Measurements from ENCODE around the gene CXADR. TPM values are rescaled to one million over a fixed set of nuclear protein-coding genes. Genes with fewer than 3 reads are reported as not detected.
"Not testable (repeated sequence)": the region's sequence is repeated elsewhere in the genome, so short reads cannot be mapped to it uniquely, and the experiment has no call there.

CXADR gene
- total RNA-seq, 1 donor from 2014 or later: not detected

- Mint-ChIP-seq H3K4me1 (peaks cover 1% of the 10 kb centered on the region), H3K9me3 (peaks cover 2% of the 10 kb centered on the region), H3K36me3 (ENCODE audit: low read depth) (no peaks in the 10 kb centered on the region), H3K27ac (no peak overlapping the region), H3K4me3 (no peak overlapping the region), H3K27me3 (peaks cover 1% of the 10 kb centered on the region)
- intact Hi-C loops (cut with micrococcal nuclease): no loop called here
- ChIA-PET POLR2A (no interaction called here), CTCF (no interaction called here)
- DNase-seq (no peak), ATAC-seq (ENCODE audit: low read depth) (no peak)
- no peak for TF ChIP-seq CTCF (IDR thresholded peaks at IDR 0.05)
These were observed 5.9 kb upstream of the CXADR start for GRCh38 chr21:17506951-17507350.

- Mint-ChIP-seq H3K27ac (no peak overlapping the region), H3K4me1 (peaks cover 7% of the 10 kb centered on the region), H3K27me3 (peaks cover 6% of the 10 kb centered on the region), H3K9me3 (peaks cover 2% of the 10 kb centered on the region), H3K4me3 (no peak overlapping the region), H3K36me3 (ENCODE audit: low read depth) (no peaks in the 10 kb centered on the region)
- TF ChIP-seq CTCF (IDR thresholded peaks at IDR 0.05): no peak
- intact Hi-C loops (cut with micrococcal nuclease): no loop called here
- ATAC-seq (ENCODE audit: low read depth) (no peak), DNase-seq (no peak)
- ChIA-PET POLR2A (no interaction called here), CTCF (no interaction called here)
These were observed 5.3 kb upstream of the CXADR start for GRCh38 chr21:17507591-17507990.

GRCh38 chr21:17513214-17514123 lies 626 bp downstream of the CXADR start:
- Mint-ChIP-seq H3K4me1 (peaks cover 19% of the 10 kb centered on the region), H3K27me3 (peaks cover 41% of the 10 kb centered on the region), H3K27ac (no peak overlapping the region), H3K36me3 (ENCODE audit: low read depth) (no peaks in the 10 kb centered on the region), H3K9me3 (no peaks in the 10 kb centered on the region), H3K4me3 (peak overlapping the region; percentile 82)
- no peak for TF ChIP-seq CTCF (IDR thresholded peaks at IDR 0.05)
- intact Hi-C loops (cut with micrococcal nuclease): loop anchor here (5.0 kb wide), 1 partner anchor 99 kb away; the partner anchor contains the start of gene BTG3
- ChIA-PET CTCF (no interaction called here), POLR2A (no interaction called here)
- ATAC-seq (ENCODE audit: low read depth) (peak; percentile 35), DNase-seq (peak; percentile 19)

- no peak for TF ChIP-seq CTCF (IDR thresholded peaks at IDR 0.05)
- POLR2A ChIA-PET: no interaction called here
- CTCF ChIA-PET: no interaction called here
- Mint-ChIP-seq H3K9me3 (no peaks in the 10 kb centered on the region), H3K4me1 (peaks cover 19% of the 10 kb centered on the region), H3K4me3 (peak overlapping the region; percentile 82), H3K27ac (no peak overlapping the region), H3K36me3 (ENCODE audit: low read depth) (no peaks in the 10 kb centered on the region), H3K27me3 (peaks cover 41% of the 10 kb centered on the region)
- intact Hi-C loops (cut with micrococcal nuclease): loop anchor here (5.0 kb wide), 1 partner anchor 98 kb away; the partner anchor contains the start of gene BTG3
- DNase-seq (no peak), ATAC-seq (ENCODE audit: low read depth) (no peak)
These were observed 1.4 kb downstream of the CXADR start for GRCh38 chr21:17514124-17514845.

GRCh38 chr21:17517008-17517407 lies 4.2 kb downstream of the CXADR start:
- peaks cover 17% of the 10 kb centered on the region for H3K4me1 Mint-ChIP-seq
- H3K27me3 Mint-ChIP-seq: peaks cover 44% of the 10 kb centered on the region
- ATAC-seq (ENCODE audit: low read depth); H3K9me3 Mint-ChIP-seq; POLR2A ChIA-PET; intact Hi-C loops (cut with micrococcal nuclease); DNase-seq; H3K4me3 Mint-ChIP-seq; CTCF ChIA-PET; H3K36me3 Mint-ChIP-seq (ENCODE audit: low read depth); H3K27ac Mint-ChIP-seq: not testable (repeated sequence)
